Ramos (cell line): ENCODE results near the gene CDKN1A.

Source experiments
- in situ Hi-C: fragments of 300-500 bp; cut with MboI; formaldehyde crosslinking; loops from one replicate; pipeline ENCODE4 v1.14.3; 2022; ENCODE audit warnings: low sequenced_read_pairs; ENCODE audit not compliant: unreplicated experiment

Gene CDKN1A

DNA sequence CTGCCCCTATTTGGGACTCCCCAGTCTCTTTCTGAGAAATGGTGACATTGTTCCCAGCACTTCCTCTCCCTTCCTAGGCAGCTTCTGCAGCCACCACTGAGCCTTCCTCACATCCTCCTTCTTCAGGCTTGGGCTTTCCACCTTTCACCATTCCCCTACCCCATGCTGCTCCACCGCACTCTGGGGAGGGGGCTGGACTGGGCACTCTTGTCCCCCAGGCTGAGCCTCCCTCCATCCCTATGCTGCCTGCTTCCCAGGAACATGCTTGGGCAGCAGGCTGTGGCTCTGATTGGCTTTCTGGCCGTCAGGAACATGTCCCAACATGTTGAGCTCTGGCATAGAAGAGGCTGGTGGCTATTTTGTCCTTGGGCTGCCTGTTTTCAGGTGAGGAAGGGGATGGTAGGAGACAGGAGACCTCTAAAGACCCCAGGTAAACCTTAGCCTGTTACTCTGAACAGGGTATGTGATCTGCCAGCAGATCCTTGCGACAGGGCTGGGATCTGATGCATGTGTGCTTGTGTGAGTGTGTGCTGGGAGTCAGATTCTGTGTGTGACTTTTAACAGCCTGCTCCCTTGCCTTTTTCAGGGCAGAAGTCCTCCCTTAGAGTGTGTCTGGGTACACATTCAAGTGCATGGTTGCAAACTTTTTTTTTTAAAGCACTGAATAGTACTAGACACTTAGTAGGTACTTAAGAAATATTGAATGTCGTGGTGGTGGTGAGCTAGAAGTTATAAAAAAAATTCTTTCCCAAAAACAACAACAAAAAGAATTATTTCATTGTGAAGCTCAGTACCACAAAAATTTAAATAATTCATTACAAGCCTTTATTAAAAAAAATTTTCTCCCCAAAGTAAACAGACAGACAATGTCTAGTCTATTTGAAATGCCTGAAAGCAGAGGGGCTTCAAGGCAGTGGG is 2.1 kb upstream of the CDKN1A start:
- in situ Hi-C loops: loop anchor here (10.0 kb wide), 1 partner anchor 52 kb away; no protein-coding TSS in a partner anchor

DNA sequence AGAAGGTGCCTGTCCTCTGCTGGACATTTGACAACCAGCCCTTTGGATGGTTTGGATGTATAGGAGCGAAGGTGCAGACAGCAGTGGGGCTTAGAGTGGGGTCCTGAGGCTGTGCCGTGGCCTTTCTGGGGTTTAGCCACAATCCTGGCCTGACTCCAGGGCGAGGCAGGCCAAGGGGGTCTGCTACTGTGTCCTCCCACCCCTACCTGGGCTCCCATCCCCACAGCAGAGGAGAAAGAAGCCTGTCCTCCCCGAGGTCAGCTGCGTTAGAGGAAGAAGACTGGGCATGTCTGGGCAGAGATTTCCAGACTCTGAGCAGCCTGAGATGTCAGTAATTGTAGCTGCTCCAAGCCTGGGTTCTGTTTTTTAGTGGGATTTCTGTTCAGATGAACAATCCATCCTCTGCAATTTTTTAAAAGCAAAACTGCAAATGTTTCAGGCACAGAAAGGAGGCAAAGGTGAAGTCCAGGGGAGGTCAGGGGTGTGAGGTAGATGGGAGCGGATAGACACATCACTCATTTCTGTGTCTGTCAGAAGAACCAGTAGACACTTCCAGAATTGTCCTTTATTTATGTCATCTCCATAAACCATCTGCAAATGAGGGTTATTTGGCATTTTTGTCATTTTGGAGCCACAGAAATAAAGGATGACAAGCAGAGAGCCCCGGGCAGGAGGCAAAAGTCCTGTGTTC is 1.3 kb upstream of the CDKN1A start:
- in situ Hi-C loops: loop anchor here (10.0 kb wide), 1 partner anchor 52 kb away; no protein-coding TSS in a partner anchor

DNA sequence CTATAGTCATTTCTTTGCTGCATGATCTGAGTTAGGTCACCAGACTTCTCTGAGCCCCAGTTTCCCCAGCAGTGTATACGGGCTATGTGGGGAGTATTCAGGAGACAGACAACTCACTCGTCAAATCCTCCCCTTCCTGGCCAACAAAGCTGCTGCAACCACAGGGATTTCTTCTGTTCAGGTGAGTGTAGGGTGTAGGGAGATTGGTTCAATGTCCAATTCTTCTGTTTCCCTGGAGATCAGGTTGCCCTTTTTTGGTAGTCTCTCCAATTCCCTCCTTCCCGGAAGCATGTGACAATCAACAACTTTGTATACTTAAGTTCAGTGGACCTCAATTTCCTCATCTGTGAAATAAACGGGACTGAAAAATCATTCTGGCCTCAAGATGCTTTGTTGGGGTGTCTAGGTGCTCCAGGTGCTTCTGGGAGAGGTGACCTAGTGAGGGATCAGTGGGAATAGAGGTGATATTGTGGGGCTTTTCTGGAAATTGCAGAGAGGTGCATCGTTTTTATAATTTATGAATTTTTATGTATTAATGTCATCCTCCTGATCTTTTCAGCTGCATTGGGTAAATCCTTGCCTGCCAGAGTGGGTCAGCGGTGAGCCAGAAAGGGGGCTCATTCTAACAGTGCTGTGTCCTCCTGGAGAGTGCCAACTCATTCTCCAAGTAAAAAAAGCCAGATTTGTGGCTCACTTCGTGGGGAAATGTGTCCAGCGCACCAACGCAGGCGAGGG is 594 bp upstream of the CDKN1A start:
- in situ Hi-C loops: loop anchor here (10.0 kb wide), 1 partner anchor 53 kb away; no protein-coding TSS in a partner anchor

- in situ Hi-C loops: loop anchor here (10.0 kb wide), 1 partner anchor 54 kb away; no protein-coding TSS in a partner anchor
These were observed 724 bp downstream of the CDKN1A start for GRCh38 chr6:36679043-36679833.

DNA sequence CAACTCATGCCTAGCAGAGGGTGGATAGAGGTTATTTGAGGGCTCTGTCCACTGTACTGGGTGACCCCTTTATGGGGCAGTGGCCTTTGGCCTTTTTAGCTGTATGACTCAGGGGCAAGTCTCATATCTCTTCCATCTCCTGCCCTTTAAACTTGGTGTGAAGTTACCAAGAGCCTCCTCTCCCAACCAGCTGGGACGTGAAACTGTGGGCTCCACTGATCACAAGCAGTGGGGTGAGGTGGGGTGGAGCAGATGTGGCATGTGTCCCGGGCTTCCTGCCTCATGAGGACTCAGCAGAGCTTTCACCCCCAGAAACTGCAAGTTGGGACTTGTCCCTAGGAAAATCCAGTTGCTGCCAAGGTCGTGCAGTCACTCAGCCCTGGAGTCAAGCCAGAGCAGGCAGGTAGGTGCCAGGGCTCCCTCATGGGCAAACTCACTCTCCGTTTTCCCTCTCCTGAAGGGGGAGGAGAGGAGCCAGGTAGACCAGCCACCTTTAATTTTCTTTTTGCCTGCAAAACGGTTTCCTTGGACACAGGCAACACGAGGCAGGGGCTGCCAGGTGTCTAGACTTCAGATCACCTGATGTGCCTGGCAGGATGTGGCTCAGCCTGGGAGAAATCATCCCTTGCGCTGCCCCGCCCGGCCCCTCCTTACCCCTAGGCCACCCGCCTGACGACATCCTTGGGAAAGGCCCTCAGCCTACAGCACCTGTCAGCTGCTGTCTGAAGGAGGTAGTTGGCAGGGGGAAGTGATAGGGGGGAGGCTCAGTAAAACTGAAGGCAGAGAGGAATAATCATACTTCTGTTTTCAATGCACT is 4.0 kb downstream of the CDKN1A start:
- in situ Hi-C loops: loop anchor here (5.0 kb wide), 1 partner anchor 75 kb away; no protein-coding TSS in a partner anchor

DNA sequence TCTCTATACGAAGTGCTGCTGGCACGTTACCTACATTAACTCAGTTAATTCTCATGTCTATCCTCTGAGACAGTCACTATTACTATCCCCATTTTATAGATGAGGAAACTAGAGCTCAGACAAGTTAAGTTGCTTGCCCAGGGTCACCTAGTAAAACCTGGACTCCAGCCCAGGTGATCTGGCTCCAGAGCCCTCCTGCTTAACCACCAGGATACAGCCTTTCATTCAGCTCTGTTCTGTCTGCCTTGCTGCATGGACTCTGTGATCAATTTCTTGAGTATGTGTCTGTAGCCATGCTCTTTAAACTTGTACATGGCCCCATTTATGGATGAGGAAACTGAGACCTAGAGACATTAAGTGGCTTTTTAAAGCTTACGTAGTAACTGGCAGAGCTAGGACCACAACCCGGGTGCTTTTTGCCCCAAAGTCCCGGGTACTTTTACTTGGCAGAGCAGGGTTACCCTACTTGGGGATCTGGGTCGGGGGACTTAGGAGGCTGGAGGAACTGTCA is 4.7 kb downstream of the CDKN1A start:
- in situ Hi-C loops: loop anchor here (5.0 kb wide), 1 partner anchor 74 kb away; no protein-coding TSS in a partner anchor

GRCh38 chr6:36683656-36684446 is 5.3 kb downstream of the CDKN1A start:
- in situ Hi-C loops: loop anchor here (5.0 kb wide), 1 partner anchor 73 kb away; no protein-coding TSS in a partner anchor

DNA sequence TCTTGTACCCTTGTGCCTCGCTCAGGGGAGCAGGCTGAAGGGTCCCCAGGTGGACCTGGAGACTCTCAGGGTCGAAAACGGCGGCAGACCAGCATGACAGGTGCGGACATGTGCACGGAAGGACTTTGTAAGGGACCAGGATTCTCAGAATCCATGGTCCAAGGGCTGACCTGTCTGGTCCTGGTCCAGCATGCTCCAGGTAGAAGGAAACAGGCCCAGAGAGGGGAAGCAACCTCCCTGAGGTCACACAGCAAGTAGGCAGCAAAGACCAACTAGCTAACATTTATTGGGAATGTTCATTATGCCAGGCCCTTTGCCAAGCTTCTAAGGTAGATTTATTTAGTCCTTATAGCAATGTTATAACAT is 5.9 kb downstream of the CDKN1A start:
- in situ Hi-C loops: loop anchor here (5.0 kb wide), 1 partner anchor 73 kb away; no protein-coding TSS in a partner anchor

- in situ Hi-C loops: no loop called here
These were observed 6.8 kb downstream of the CDKN1A start for GRCh38 chr6:36685166-36685924.

DNA sequence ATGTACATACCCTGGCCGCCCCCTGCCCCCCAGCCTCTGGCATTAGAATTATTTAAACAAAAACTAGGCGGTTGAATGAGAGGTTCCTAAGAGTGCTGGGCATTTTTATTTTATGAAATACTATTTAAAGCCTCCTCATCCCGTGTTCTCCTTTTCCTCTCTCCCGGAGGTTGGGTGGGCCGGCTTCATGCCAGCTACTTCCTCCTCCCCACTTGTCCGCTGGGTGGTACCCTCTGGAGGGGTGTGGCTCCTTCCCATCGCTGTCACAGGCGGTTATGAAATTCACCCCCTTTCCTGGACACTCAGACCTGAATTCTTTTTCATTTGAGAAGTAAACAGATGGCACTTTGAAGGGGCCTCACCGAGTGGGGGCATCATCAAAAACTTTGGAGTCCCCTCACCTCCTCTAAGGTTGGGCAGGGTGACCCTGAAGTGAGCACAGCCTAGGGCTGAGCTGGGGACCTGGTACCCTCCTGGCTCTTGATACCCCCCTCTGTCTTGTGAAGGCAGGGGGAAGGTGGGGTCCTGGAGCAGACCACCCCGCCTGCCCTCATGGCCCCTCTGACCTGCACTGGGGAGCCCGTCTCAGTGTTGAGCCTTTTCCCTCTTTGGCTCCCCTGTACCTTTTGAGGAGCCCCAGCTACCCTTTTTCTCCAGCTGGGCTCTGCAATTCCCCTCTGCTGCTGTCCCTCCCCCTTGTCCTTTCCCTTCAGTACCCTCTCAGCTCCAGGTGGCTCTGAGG is 7.6 kb downstream of the CDKN1A start:
- in situ Hi-C loops: no loop called here

- in situ Hi-C loops: no loop called here
These were observed 8.4 kb downstream of the CDKN1A start for GRCh38 chr6:36686668-36687513.

DNA sequence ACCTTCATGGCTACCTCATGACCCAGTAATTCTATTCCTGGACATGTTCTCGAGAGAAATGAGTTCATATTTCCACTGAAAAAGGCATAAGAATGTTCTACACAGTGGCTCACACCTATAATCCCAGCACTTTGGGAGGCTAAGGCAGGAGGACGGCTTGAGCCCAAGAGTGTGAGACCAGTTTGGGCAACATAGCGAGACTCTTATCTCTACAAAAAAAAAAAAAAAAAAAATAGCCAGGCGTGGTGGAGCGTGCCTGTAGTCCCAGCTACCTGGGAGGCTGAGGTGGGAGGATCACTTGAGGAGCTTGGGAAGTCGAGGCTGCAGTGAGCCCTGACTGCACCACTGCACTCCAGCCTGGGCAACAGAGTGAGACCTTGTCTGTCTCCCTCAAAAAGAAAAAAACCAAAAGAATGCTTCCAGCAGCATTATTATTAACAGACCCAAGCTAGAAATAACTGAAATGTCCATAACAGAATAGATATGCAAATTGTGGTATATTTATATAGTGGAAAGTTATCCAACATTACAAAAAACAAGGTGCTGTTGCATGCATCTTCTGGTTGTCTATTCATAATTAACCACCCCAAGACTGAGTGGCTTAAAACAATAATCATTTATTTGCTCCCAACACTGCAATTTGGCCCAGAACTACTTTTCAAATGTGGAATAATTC is 9.7 kb downstream of the CDKN1A start:
- in situ Hi-C loops: no loop called here

- in situ Hi-C loops: no loop called here
These were observed 10.2 kb downstream of the CDKN1A start for GRCh38 chr6:36688739-36689075.

- in situ Hi-C loops: no loop called here
These were observed 12.5 kb downstream of the CDKN1A start for GRCh38 chr6:36691011-36691410.

DNA sequence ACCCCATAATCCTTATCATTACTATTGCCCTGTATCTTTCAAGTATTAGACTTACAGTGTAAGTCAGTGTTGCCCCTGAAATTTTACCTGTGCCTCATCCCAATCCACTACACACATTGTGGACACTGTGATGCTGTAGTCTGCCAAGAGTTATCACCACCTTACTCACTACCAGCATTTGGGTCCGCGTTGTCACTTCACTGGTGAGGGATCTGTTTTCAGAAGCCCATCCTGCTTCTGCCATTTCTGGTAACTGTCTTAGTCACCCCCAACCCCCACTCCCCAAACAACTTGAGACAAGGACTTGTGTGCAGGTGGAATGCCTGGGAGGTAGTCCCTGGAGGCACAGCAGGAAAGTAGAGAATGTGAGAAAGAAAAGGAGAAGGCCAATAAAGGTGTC is 13.1 kb downstream of the CDKN1A start:
- in situ Hi-C loops: no loop called here
